HepG2 (cell line): Measurements from ENCODE around the gene ZC2HC1B. TPM values are rescaled to one million over a fixed set of nuclear protein-coding genes. Genes with fewer than 3 reads are reported as not detected.

Experiments used
- ATAC-seq: fragments of 200-7000 bp; cut with Tn5 transposase; 3 replicates; pipeline ENCODE4 v1.9.1; 2020; ENCODE audit warnings: mild to moderate bottlenecking, moderate library complexity
- BruUV-seq: library from RNA; stranded (reverse); fragments of 400-500 nt; replicated peaks from 2 replicates; lab custom pipeline; 2021; lab: Mats Ljungman, UMichigan
- CTCF ChIA-PET: fragments of 300-600 bp; formaldehyde crosslinking; extraction: SDS; loops from one replicate; lab custom pipeline; 2021; ENCODE audit warnings: low total read pairs, inconsistent platforms, low intra/inter-chr PET ratio; lab: Yijun Ruan, JAX
- POLR2A ChIA-PET: fragments of 350-600 bp; sonication (Branson Sonifier 250); formaldehyde crosslinking; loops from one replicate; lab custom pipeline; 2020; ENCODE audit warnings: antibody characterized with exemption, inconsistent platforms; lab: Yijun Ruan, JAX
- DNase-seq: peaks from one replicate; pipeline ENCODE4 v3.0.0-alpha.2; 2015; ENCODE audit warnings: low spot score
- FAIRE-seq: peaks from 3 replicates; lab custom pipeline; 2011; peaks lifted over from hg19 to GRCh38; lab: Jason Lieb, UNC
- H2AFZ ChIP-seq: one replicate; pipeline ENCODE4 v1.6.1; 2011; ENCODE audit warnings: low read length, inconsistent platforms
- H3K27ac ChIP-seq: fragments of 300-600 bp; 3 replicates; pipeline ENCODE4 v1.8.0; 2011; ENCODE audit warnings: mixed run types, mild to moderate bottlenecking, mixed read lengths, low read length, inconsistent platforms; ENCODE audit not compliant: insufficient read depth; ENCODE audit errors: extremely low read length
- H3K27me3 ChIP-seq, 2 experiments: fragments of 200-600 bp in 1 of 2; 2 replicates in 1 of 2; 3 replicates in 1 of 2; pipeline versions ENCODE4 v1.6.0 to v1.8.0; 2011; ENCODE audit warnings: low read length in 2 of 2, mild to moderate bottlenecking in 2 of 2, moderate library complexity in 2 of 2, inconsistent platforms in 1 of 2; ENCODE audit not compliant: insufficient read depth in 2 of 2, control insufficient read depth in 1 of 2
- H3K36me3 ChIP-seq, 2 experiments: fragments of 200-600 bp in 1 of 2; replicated peaks in 1 of 2; 2 replicates in 1 of 2; 3 replicates in 1 of 2; pipeline versions ENCODE4 v1.5.1 to v1.8.0; 2011; ENCODE audit warnings: low read length in 2 of 2, inconsistent platforms in 1 of 2; ENCODE audit not compliant: insufficient read depth in 2 of 2, control insufficient read depth in 1 of 2
- H3K4me1 ChIP-seq: 2 replicates; pipeline ENCODE4 v1.5.1; 2012; ENCODE audit warnings: low read length, inconsistent platforms; ENCODE audit not compliant: insufficient read depth
- H3K4me2 ChIP-seq: 2 replicates; pipeline ENCODE4 v1.6.0; 2011; ENCODE audit warnings: low read depth, low read length, inconsistent platforms
- H3K4me3 ChIP-seq, 3 experiments: fragments of 200-600 bp in 1 of 3; sonication (generic), shearing (Covaris generic) in 1 of 3; replicated peaks in 1 of 3; 2 replicates each; pipeline ENCODE4 v1.5.1; 2011 to 2016; ENCODE audit warnings: low read length in 3 of 3, inconsistent platforms in 2 of 3, low read depth in 2 of 3, mild to moderate bottlenecking in 2 of 3, control low read depth in 1 of 3, mixed read lengths in 1 of 3; ENCODE audit not compliant: insufficient read depth in 1 of 3
- H3K79me2 ChIP-seq: one replicate; pipeline ENCODE4 v1.6.1; 2011; ENCODE audit warnings: low read length, inconsistent platforms; ENCODE audit not compliant: insufficient read depth
- H3K9ac ChIP-seq: 2 replicates; pipeline ENCODE4 v1.6.0; 2011; ENCODE audit warnings: mild to moderate bottlenecking, low read depth, low read length, inconsistent platforms; ENCODE audit not compliant: insufficient read depth
- H3K9me3 ChIP-seq: 2 replicates; pipeline ENCODE4 v1.5.1; 2012; ENCODE audit warnings: mild to moderate bottlenecking, low read length
- H4K20me1 ChIP-seq: 2 replicates; pipeline ENCODE4 v1.6.0; 2011; ENCODE audit warnings: inconsistent platforms, mild to moderate bottlenecking, low read length, moderate library complexity; ENCODE audit not compliant: insufficient read depth
- ATF1 ChIP-seq: IDR thresholded peaks from 2 replicates; pipeline ENCODE4 v1.6.1; 2016; ENCODE audit warnings: mild to moderate bottlenecking, control low read depth
- DBP ChIP-seq: sonication (generic); formaldehyde crosslinking; IDR thresholded peaks from 2 replicates; pipeline ENCODE4 v1.4.0; 2020; ENCODE audit warnings: missing genetic modification reagents; ENCODE audit errors: not compliant biosample characterization
- GATAD2A ChIP-seq: IDR thresholded peaks from 2 replicates; pipeline ENCODE4 v1.6.1; 2016
- ISX ChIP-seq: sonication (generic); formaldehyde crosslinking; conservative IDR thresholded peaks from 2 replicates; pipeline ENCODE4 v1.5.0; 2020; ENCODE audit warnings: missing genetic modification reagents
- JDP2 ChIP-seq: sonication (generic); formaldehyde crosslinking; IDR thresholded peaks from 2 replicates; pipeline ENCODE4 v1.8.1; 2022; ENCODE audit warnings: missing genetic modification reagents, borderline replicate concordance
- KAT8 ChIP-seq: IDR thresholded peaks from 2 replicates; pipeline ENCODE4 v1.6.1; 2016; ENCODE audit warnings: missing genetic modification reagents, missing compliant biosample characterization
- KMT2B ChIP-seq: IDR thresholded peaks from 2 replicates; pipeline ENCODE4 v1.6.1; 2016; ENCODE audit warnings: missing genetic modification reagents, missing compliant biosample characterization
- THAP8 ChIP-seq: sonication (generic); formaldehyde crosslinking; IDR thresholded peaks from 2 replicates; pipeline ENCODE4 v1.5.1; 2020; ENCODE audit warnings: missing genetic modification reagents, mild to moderate bottlenecking, borderline replicate concordance
- TP53 ChIP-seq: sonication (generic); formaldehyde crosslinking; conservative IDR thresholded peaks from 2 replicates; pipeline ENCODE4 v1.4.0; 2020; ENCODE audit warnings: missing genetic modification reagents
- ZFP1 ChIP-seq: IDR thresholded peaks from 2 replicates; pipeline ENCODE4 v1.6.1; 2016
- ZNF30 ChIP-seq: sonication (generic); formaldehyde crosslinking; IDR thresholded peaks from 2 replicates; pipeline ENCODE4 v1.5.0; 2020; ENCODE audit warnings: mild to moderate bottlenecking, missing genetic modification reagents
- ZNF317 ChIP-seq: sonication (generic); formaldehyde crosslinking; IDR thresholded peaks from 2 replicates; pipeline ENCODE4 v1.5.0; 2020; ENCODE audit warnings: mild to moderate bottlenecking, missing genetic modification reagents
- ZNF414 ChIP-seq: sonication (generic); formaldehyde crosslinking; IDR thresholded peaks from 2 replicates; pipeline ENCODE4 v1.5.0; 2020; ENCODE audit warnings: missing genetic modification reagents
- ZNF431 ChIP-seq: sonication (generic); formaldehyde crosslinking; IDR thresholded peaks from 2 replicates; pipeline ENCODE4 v1.9.0; 2022; ENCODE audit warnings: missing genetic modification reagents, low read depth, mild to moderate bottlenecking, borderline replicate concordance
- ZNF468 ChIP-seq: sonication (generic); formaldehyde crosslinking; IDR thresholded peaks from 2 replicates; pipeline ENCODE4 v1.8.0; 2022; ENCODE audit warnings: mild to moderate bottlenecking, moderate library complexity, missing genetic modification reagents
- ZNF549 ChIP-seq: sonication (generic); formaldehyde crosslinking; IDR thresholded peaks from 2 replicates; pipeline ENCODE4 v1.5.0; 2020; ENCODE audit warnings: missing genetic modification reagents
- ZNF605 ChIP-seq: sonication (generic); formaldehyde crosslinking; IDR thresholded peaks from 2 replicates; pipeline ENCODE4 v1.8.0; 2022; ENCODE audit warnings: mild to moderate bottlenecking, missing genetic modification reagents
- ZNF883 ChIP-seq: sonication (generic); formaldehyde crosslinking; IDR thresholded peaks from 2 replicates; pipeline ENCODE4 v1.5.1; 2020; ENCODE audit warnings: mild to moderate bottlenecking, missing genetic modification reagents; ENCODE audit errors: not compliant biosample characterization
- WGBS: methylation state at CpG from one replicate; pipeline ENCODE4 v1.1.6; 2017; ENCODE audit warnings: low lambda C conversion rate; 5-methylcytosine and 5-hydroxymethylcytosine counted together
- in situ Hi-C: cut with HindIII; loops from 2 replicates; pipeline ENCODE4 v1.10.0; 2017; ENCODE audit warnings: low pct_unique_long_range_greater_than_20kb; ENCODE audit not compliant: extremely low pct_ligation_motif_present
- intact Hi-C: fragments of 100-400 bp; cut with micrococcal nuclease; formaldehyde crosslinking; loops from one replicate; pipeline ENCODE4 v1.10.0; 2022; ENCODE audit not compliant: unreplicated experiment
- polyA plus RNA-seq, 8 experiments: library from polyadenylated mRNA; depleted of rRNA in 3 of 8; stranded (reverse) in 7 of 8; unstranded in 1 of 8; fragments of >200 nt; fragmentation: Illumina TruSeq in 4 of 8; extraction: Trizol in 4 of 8; gene quantifications; 2 replicates each; pipeline versions ENCODE4 v1.2.1 to v1.2.3, GENCODE V29; 2011 to 2016; ENCODE audit warnings: low read depth in 4 of 8, missing spikeins in 1 of 8, mixed read lengths in 1 of 8; ENCODE audit not compliant: insufficient read depth in 1 of 8
- total RNA-seq, 5 experiments: library from RNA; depleted of rRNA; stranded (reverse); fragments of >200 nt; fragmentation: Illumina TruSeq; extraction: Trizol; gene quantifications; 2 replicates each; pipeline ENCODE4 v1.2.3, GENCODE V29; 2016; ENCODE audit warnings: low read depth in 1 of 5

The ZC2HC1B gene
- total and polyA plus RNA-seq, 2 of the 13 experiments (the other 11 are each of a cell fraction or from before 2014, with no cell fraction given) = not detected

GRCh38 chr6:143885116-143885515, 20.8 kb downstream of the ZC2HC1B start:
- FAIRE-seq = no peak
- 44% methylated on average over 1 of the region's 1 CpG for WGBS
- TF ChIP-seq ISX (CRISPR knock-in tag) = no peak

GRCh38 chr6:143894655-143895054, 30.4 kb downstream of the ZC2HC1B start:
- no peak overlapping the region for H3K9ac ChIP-seq
- FAIRE-seq = no peak
- ChIA-PET CTCF (no interaction called here), POLR2A (no interaction called here)
- DNase-seq = no peak
- WGBS = 92% methylated on average over 1 of the region's 1 CpG
- BruUV-seq = no TSS peak
- H3K36me3 ChIP-seq = no peaks in the 10 kb centered on the region
- no peak overlapping the region for H3K4me2 ChIP-seq
- peaks cover 0 to under 1% of the 10 kb centered on the region in 2 experiments; a peak in 1 of 5 replicates for H3K27me3 ChIP-seq
- no peaks in the 10 kb centered on the region for H3K9me3 ChIP-seq
- no peak overlapping the region for H3K4me3 ChIP-seq
- no peaks in the 10 kb centered on the region for H3K4me1 ChIP-seq
- H4K20me1 ChIP-seq = no peaks in the 10 kb centered on the region
- intact Hi-C loops (no loop called here), in situ Hi-C loops (no loop called here)
- ATAC-seq = no peak
- H3K27ac ChIP-seq = no peak overlapping the region
- no peak overlapping the region for H2AFZ ChIP-seq
- no peaks in the 10 kb centered on the region for H3K79me2 ChIP-seq
- no peak for TF ChIP-seq ZFP1 (CRISPR knock-in tag)
- TF ChIP-seq ZNF317 (CRISPR knock-in tag) = no peak
- no peak for TF ChIP-seq ZNF30 (CRISPR knock-in tag)
- TF ChIP-seq DBP = no peak
- TF ChIP-seq TP53 (CRISPR knock-in tag) = no peak
- TF ChIP-seq ZNF883 (CRISPR knock-in tag) = no peak
- no peak for TF ChIP-seq ZNF605
- TF ChIP-seq ZNF414 = no peak
- no peak for TF ChIP-seq KAT8 (CRISPR knock-in tag)
- no peak for TF ChIP-seq ZNF468
- no peak for TF ChIP-seq JDP2 (CRISPR knock-in tag)
- TF ChIP-seq KMT2B (CRISPR knock-in tag) = no peak
- no peak for TF ChIP-seq GATAD2A (CRISPR knock-in tag)
- no peak for TF ChIP-seq ATF1
- no peak for TF ChIP-seq THAP8 (CRISPR knock-in tag)
- TF ChIP-seq ZNF549 = no peak
- TF ChIP-seq ZNF431 (CRISPR knock-in tag) = no peak

More at GRCh38 chr6:143885116-143885515, 20.8 kb downstream of the ZC2HC1B start:
- in situ Hi-C loops (no loop called here), intact Hi-C loops (no loop called here)
- CTCF ChIA-PET = no interaction called here
- Histone ChIP-seq H3K27me3 (no peaks in the 10 kb centered on the region; a peak in 2 of 5 replicates), H3K9me3 (no peaks in the 10 kb centered on the region), H3K9ac (no peak overlapping the region), H3K79me2 (no peaks in the 10 kb centered on the region), H3K4me2 (no peak overlapping the region), H3K4me1 (no peaks in the 10 kb centered on the region), H3K4me3 (no peak overlapping the region), H3K36me3 (no peaks in the 10 kb centered on the region), H2AFZ (no peak overlapping the region), H3K27ac (no peak overlapping the region), H4K20me1 (no peaks in the 10 kb centered on the region)
- BruUV-seq = no TSS peak
- DNase-seq (no peak), ATAC-seq (no peak)
- POLR2A ChIA-PET = no interaction called here
